Panc1 (cell line): ENCODE data around the gene CFAP97D2. TPM values are rescaled to one million over a fixed set of nuclear protein-coding genes. Genes with fewer than 3 reads are reported as not detected.

Experiments used
- ATAC-seq: fragments of 200-7000 bp; cut with Tn5 transposase; 2 replicates; pipeline ENCODE4 v1.9.1; 2020; ENCODE audit warnings: mild to moderate bottlenecking, moderate library complexity
- BruUV-seq: library from RNA; stranded (reverse); fragments of 400-500 nt; replicated peaks from 2 replicates; lab custom pipeline; 2021; lab: Mats Ljungman, UMichigan
- CTCF ChIA-PET: fragments of 300-600 bp; sonication (Branson Sonifier 250); formaldehyde crosslinking; loops from one replicate; lab custom pipeline; 2022; ENCODE audit warnings: antibody characterized with exemption; lab: Charles Lee
- POLR2A ChIA-PET: fragments of 300-600 bp; sonication (Branson Sonifier 250); formaldehyde crosslinking; loops from one replicate; lab custom pipeline; 2022; ENCODE audit warnings: antibody characterized with exemption; lab: Charles Lee
- DNase-seq: peaks from one replicate; pipeline ENCODE4 v3.0.0-alpha.2; 2010; ENCODE audit warnings: low read depth, low spot score
- H3K27ac ChIP-seq: 2 replicates; pipeline ENCODE4 v1.5.1; 2011; ENCODE audit warnings: mild to moderate bottlenecking, low read length, inconsistent platforms
- H3K27me3 ChIP-seq: fragments of 200-500 bp; sonication (Bioruptor generic); 2 replicates; pipeline ENCODE4 v1.6.0; 2014; ENCODE audit warnings: low read length, inconsistent platforms; ENCODE audit not compliant: control insufficient read depth, insufficient read depth
- H3K36me3 ChIP-seq: fragments of 200-500 bp; sonication (Bioruptor generic); 2 replicates; pipeline ENCODE4 v1.5.1; 2014; ENCODE audit warnings: inconsistent platforms, mild to moderate bottlenecking, low read length, moderate library complexity; ENCODE audit not compliant: control insufficient read depth, insufficient read depth
- H3K4me1 ChIP-seq: 2 replicates; pipeline ENCODE4 v1.5.1; 2011; ENCODE audit warnings: inconsistent platforms, mild to moderate bottlenecking, low read length, moderate library complexity; ENCODE audit not compliant: control insufficient read depth, insufficient read depth
- H3K4me3 ChIP-seq, 2 experiments: 2 replicates each; pipeline ENCODE4 v1.5.1; 2011 to 2012; ENCODE audit warnings: low read depth in 2 of 2, low read length in 2 of 2, mild to moderate bottlenecking in 2 of 2, inconsistent platforms in 1 of 2, moderate library complexity in 1 of 2
- H3K9me3 ChIP-seq: fragments of 200-500 bp; sonication (Bioruptor generic); 2 replicates; pipeline ENCODE4 v1.5.1; 2014; ENCODE audit warnings: low read depth, mild to moderate bottlenecking, inconsistent platforms, low read length, moderate library complexity; ENCODE audit not compliant: control insufficient read depth, insufficient read depth
- CTCF ChIP-seq: fragments of 450-650 bp; IDR thresholded peaks from 2 replicates; pipeline ENCODE4 v1.5.1; 2017; ENCODE audit warnings: mild to moderate bottlenecking
- POLR2AphosphoS5 ChIP-seq: IDR thresholded peaks from 2 replicates; pipeline ENCODE4 v1.6.1; 2012; ENCODE audit warnings: mild to moderate bottlenecking, low read depth, low read length, moderate library complexity
- SIN3A ChIP-seq: IDR thresholded peaks from 2 replicates; pipeline ENCODE4 v1.6.1; 2012; ENCODE audit warnings: low read depth, mild to moderate bottlenecking, low read length, moderate library complexity, borderline replicate concordance; ENCODE audit not compliant: insufficient read depth
- TCF7L2 ChIP-seq: IDR thresholded peaks from 2 replicates; pipeline ENCODE4 v1.6.1; 2011; ENCODE audit warnings: mild to moderate bottlenecking, low read depth, low read length, inconsistent platforms
- in situ Hi-C: cut with HindIII; loops from 2 replicates; pipeline ENCODE4 v1.10.0; 2016; ENCODE audit warnings: low sequenced_read_pairs, low pct_unique_long_range_greater_than_20kb
- intact Hi-C: fragments of 100-400 bp; cut with micrococcal nuclease; formaldehyde crosslinking; loops from one replicate; pipeline ENCODE4 v1.10.0; 2022; ENCODE audit not compliant: unreplicated experiment
- total RNA-seq: library from RNA; stranded (reverse); gene quantifications from one replicate; pipeline ENCODE4 v1.2.1, GENCODE V29; 2021; ENCODE audit not compliant: unreplicated experiment
- TF ChIP-seq, protein P1 (sequence below), 2 experiments: IDR thresholded peaks; 2 replicates each; pipeline ENCODE4 v1.6.1; 2011 to 2012; ENCODE audit warnings: low read depth in 2 of 2, control low read depth in 1 of 2, low read length in 1 of 2, mild to moderate bottlenecking in 1 of 2, moderate library complexity in 1 of 2; ENCODE audit not compliant: insufficient read depth in 1 of 2

The CFAP97D2 gene
- total RNA-seq, 1 experiment from 2014 or later, result not detected

DNA sequence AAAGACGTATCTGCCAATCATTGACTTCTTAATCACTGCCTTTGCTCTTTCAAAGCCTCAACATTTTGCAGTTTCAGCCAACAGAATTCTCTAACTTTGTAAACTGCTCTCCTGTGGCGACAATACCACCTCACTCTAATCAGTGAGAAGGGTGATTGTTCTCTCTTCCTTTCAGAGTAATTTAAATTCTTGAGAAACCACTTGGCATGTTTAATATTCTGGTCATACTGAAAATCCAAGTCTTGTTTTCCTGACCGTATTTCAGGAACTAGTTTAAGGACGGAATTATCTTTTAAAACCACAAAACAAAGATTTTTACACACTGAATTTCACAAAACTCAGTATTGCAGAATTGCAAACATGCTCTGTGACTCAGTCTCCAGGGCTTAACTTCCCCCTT is 50.4 kb downstream of the CFAP97D2 start:
- ChIA-PET POLR2A (no interaction called here), CTCF (no interaction called here)
- no peak overlapping the region for H3K27ac ChIP-seq
- no TSS peak for BruUV-seq
- H3K4me1 ChIP-seq, result peaks cover 15% of the 10 kb centered on the region
- TF ChIP-seq CTCF (no peak), POLR2AphosphoS5 (no peak), SIN3A (no peak), TCF7L2 (no peak)
- TF ChIP-seq, protein P1, sequence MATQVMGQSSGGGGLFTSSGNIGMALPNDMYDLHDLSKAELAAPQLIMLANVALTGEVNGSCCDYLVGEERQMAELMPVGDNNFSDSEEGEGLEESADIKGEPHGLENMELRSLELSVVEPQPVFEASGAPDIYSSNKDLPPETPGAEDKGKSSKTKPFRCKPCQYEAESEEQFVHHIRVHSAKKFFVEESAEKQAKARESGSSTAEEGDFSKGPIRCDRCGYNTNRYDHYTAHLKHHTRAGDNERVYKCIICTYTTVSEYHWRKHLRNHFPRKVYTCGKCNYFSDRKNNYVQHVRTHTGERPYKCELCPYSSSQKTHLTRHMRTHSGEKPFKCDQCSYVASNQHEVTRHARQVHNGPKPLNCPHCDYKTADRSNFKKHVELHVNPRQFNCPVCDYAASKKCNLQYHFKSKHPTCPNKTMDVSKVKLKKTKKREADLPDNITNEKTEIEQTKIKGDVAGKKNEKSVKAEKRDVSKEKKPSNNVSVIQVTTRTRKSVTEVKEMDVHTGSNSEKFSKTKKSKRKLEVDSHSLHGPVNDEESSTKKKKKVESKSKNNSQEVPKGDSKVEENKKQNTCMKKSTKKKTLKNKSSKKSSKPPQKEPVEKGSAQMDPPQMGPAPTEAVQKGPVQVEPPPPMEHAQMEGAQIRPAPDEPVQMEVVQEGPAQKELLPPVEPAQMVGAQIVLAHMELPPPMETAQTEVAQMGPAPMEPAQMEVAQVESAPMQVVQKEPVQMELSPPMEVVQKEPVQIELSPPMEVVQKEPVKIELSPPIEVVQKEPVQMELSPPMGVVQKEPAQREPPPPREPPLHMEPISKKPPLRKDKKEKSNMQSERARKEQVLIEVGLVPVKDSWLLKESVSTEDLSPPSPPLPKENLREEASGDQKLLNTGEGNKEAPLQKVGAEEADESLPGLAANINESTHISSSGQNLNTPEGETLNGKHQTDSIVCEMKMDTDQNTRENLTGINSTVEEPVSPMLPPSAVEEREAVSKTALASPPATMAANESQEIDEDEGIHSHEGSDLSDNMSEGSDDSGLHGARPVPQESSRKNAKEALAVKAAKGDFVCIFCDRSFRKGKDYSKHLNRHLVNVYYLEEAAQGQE (IDR thresholded peaks at IDR 0.05; ENCODE audit: insufficient read depth in 1 of 2, low read depth in 2 of 2, low read length in 1 of 2), result no peak
- intact Hi-C loops (loop anchor here (5.0 kb wide), 1 partner anchor 102 kb away; no protein-coding TSS in a partner anchor), in situ Hi-C loops (no loop called here)
- H3K4me3 ChIP-seq, result no peak overlapping the region
- no peak for ATAC-seq
- H3K9me3 ChIP-seq, result no peaks in the 10 kb centered on the region
- no peak for DNase-seq
- no peaks in the 10 kb centered on the region for H3K36me3 ChIP-seq
- H3K27me3 ChIP-seq, result no peaks in the 10 kb centered on the region

GRCh38 chr13:114230117-114230516 is 51.1 kb downstream of the CFAP97D2 start:
- intact Hi-C loops, result no loop called here
- ChIA-PET CTCF (no interaction called here), POLR2A (no interaction called here)
- Histone ChIP-seq H3K27me3 (no peaks in the 10 kb centered on the region), H3K36me3 (no peaks in the 10 kb centered on the region), H3K9me3 (no peaks in the 10 kb centered on the region), H3K4me1 (peaks cover 15% of the 10 kb centered on the region), H3K27ac (no peak overlapping the region), H3K4me3 (no peak overlapping the region)
- in situ Hi-C loops, result no loop called here
- no peak for DNase-seq
- no TSS peak for BruUV-seq
- ATAC-seq, result no peak
- TF ChIP-seq, protein P1 (IDR thresholded peaks at IDR 0.05; ENCODE audit: insufficient read depth in 1 of 2, low read depth in 2 of 2, low read length in 1 of 2), result no peak
- no peak for TF ChIP-seq TCF7L2
- no peak for TF ChIP-seq POLR2AphosphoS5
- TF ChIP-seq CTCF, result no peak
- no peak for TF ChIP-seq SIN3A
